ENCODE data around the gene ELMO2. TPM values are rescaled to one million over a fixed set of nuclear protein-coding genes. Genes with fewer than 3 reads are reported as not detected.

ELMO2 gene
- total and polyA plus RNA-seq, 2 donors (not counting 1 experiment from before 2014, with no cell fraction given): 22.1 to 41.7 TPM

- ChIA-PET CTCF (no interaction called here), POLR2A (no interaction called here)
- Histone ChIP-seq H3K9me3 (ENCODE audit: control extremely low read depth in 1 of 3, control insufficient read depth in 2 of 3, insufficient read depth in 1 of 3, low read length in 2 of 3) (no peaks in the 10 kb centered on the region), H3K4me2 (replicated peaks; ENCODE audit: low read depth, low read length, poor library complexity, severe bottlenecking) (no peak overlapping the region), H2AFZ (ENCODE audit: insufficient read depth, low read depth, low read length, poor library complexity, severe bottlenecking) (no peak overlapping the region), H4K20me1 (ENCODE audit: control insufficient read depth, insufficient read depth, low read length, poor library complexity, severe bottlenecking) (peaks cover 70% of the 10 kb centered on the region), H3K27me3 (replicated peaks in 1 of 4; ENCODE audit: control extremely low read depth in 1 of 4, control insufficient read depth in 3 of 4, insufficient read depth in 4 of 4, low read length in 3 of 4) (no peaks in the 10 kb centered on the region), H3K9ac (ENCODE audit: low read length) (no peak overlapping the region), H3K27ac (ENCODE audit: low read length in 2 of 2) (no peak overlapping the region), H3K4me3 (ENCODE audit: control extremely low read depth in 1 of 5, extremely low read depth in 1 of 5, insufficient read depth in 1 of 5, low read depth in 2 of 5, low read length in 4 of 5) (no peak overlapping the region), H3K36me3 (replicated peaks in 1 of 2; ENCODE audit: control extremely low read depth in 1 of 2, control insufficient read depth in 1 of 2, extremely low read depth in 1 of 2, insufficient read depth in 2 of 2, low read length in 1 of 2) (peaks cover 1 to 26% of the 10 kb centered on the region in 2 experiments), H3K79me2 (ENCODE audit: control insufficient read depth, insufficient read depth, low read length) (peaks cover 81% of the 10 kb centered on the region), H3K4me1 (ENCODE audit: control insufficient read depth in 2 of 2, insufficient read depth in 2 of 2, low read length in 2 of 2) (peaks cover 25 to 35% of the 10 kb centered on the region in 2 donors)
- no peak overlapping the region for H3K27ac Mint-ChIP-seq
- TF ChIP-seq EZH2 (IDR thresholded peaks at IDR 0.05; ENCODE audit: borderline replicate concordance, insufficient read depth, low read depth, low read length, poor library complexity, severe bottlenecking) (no peak), CTCF (IDR thresholded peaks at IDR 0.05) (no peak)
- intact Hi-C loops (cut with micrococcal nuclease): no loop called here
- H3K27me3 Mint-ChIP-seq: no peaks in the 10 kb centered on the region
- 57% methylated on average over 3 of the region's 3 CpGs for WGBS (ENCODE audit: insufficient coverage)
- DNase-seq (no peak), ATAC-seq (ENCODE audit: low read depth) (no peak)
- H3K4me1 Mint-ChIP-seq: peaks cover 52% of the 10 kb centered on the region
- H3K9me3 Mint-ChIP-seq (ENCODE audit: insufficient read depth): no peaks in the 10 kb centered on the region
- no peak overlapping the region for H3K4me3 Mint-ChIP-seq
Measured at GRCh38 chr20:46399401-46399800, 7.0 kb downstream of the ELMO2 start.

- H3K4me1 ChIP-seq (ENCODE audit: control insufficient read depth in 2 of 2, insufficient read depth in 2 of 2, low read length in 2 of 2): peaks cover 25 to 35% of the 10 kb centered on the region in 2 donors
- peaks cover 74% of the 10 kb centered on the region for H4K20me1 ChIP-seq (ENCODE audit: control insufficient read depth, insufficient read depth, low read length, poor library complexity, severe bottlenecking)
- H3K27ac ChIP-seq (ENCODE audit: low read length in 2 of 2): no peak overlapping the region
- no peak overlapping the region for H2AFZ ChIP-seq (ENCODE audit: insufficient read depth, low read depth, low read length, poor library complexity, severe bottlenecking)
- ATAC-seq (ENCODE audit: low read depth) (no peak), DNase-seq (no peak)
- intact Hi-C loops (cut with micrococcal nuclease): no loop called here
- H3K4me3 ChIP-seq (ENCODE audit: control extremely low read depth in 1 of 5, extremely low read depth in 1 of 5, insufficient read depth in 1 of 5, low read depth in 2 of 5, low read length in 4 of 5): no peak overlapping the region
- H3K9me3 Mint-ChIP-seq (ENCODE audit: insufficient read depth): no peaks in the 10 kb centered on the region
- TF ChIP-seq EZH2 (IDR thresholded peaks at IDR 0.05; ENCODE audit: borderline replicate concordance, insufficient read depth, low read depth, low read length, poor library complexity, severe bottlenecking) (no peak), CTCF (IDR thresholded peaks at IDR 0.05) (no peak)
- no peak overlapping the region for H3K4me2 ChIP-seq (replicated peaks; ENCODE audit: low read depth, low read length, poor library complexity, severe bottlenecking)
- no peak overlapping the region for H3K9ac ChIP-seq (ENCODE audit: low read length)
- H3K27me3 ChIP-seq (replicated peaks in 1 of 4; ENCODE audit: control extremely low read depth in 1 of 4, control insufficient read depth in 3 of 4, insufficient read depth in 4 of 4, low read length in 3 of 4): no peaks in the 10 kb centered on the region
- ChIA-PET CTCF (no interaction called here), POLR2A (no interaction called here)
- no peaks in the 10 kb centered on the region for H3K9me3 ChIP-seq (ENCODE audit: control extremely low read depth in 1 of 3, control insufficient read depth in 2 of 3, insufficient read depth in 1 of 3, low read length in 2 of 3)
- WGBS (ENCODE audit: insufficient coverage): 92% methylated on average over 2 of the region's 3 CpGs
- peaks cover 2 to 31% of the 10 kb centered on the region in 2 experiments for H3K36me3 ChIP-seq (replicated peaks in 1 of 2; ENCODE audit: control extremely low read depth in 1 of 2, control insufficient read depth in 1 of 2, extremely low read depth in 1 of 2, insufficient read depth in 2 of 2, low read length in 1 of 2)
- H3K79me2 ChIP-seq (ENCODE audit: control insufficient read depth, insufficient read depth, low read length): peaks cover 77% of the 10 kb centered on the region
- H3K27me3 Mint-ChIP-seq: no peaks in the 10 kb centered on the region
- H3K4me1 Mint-ChIP-seq: peaks cover 48% of the 10 kb centered on the region
- no peak overlapping the region for H3K27ac Mint-ChIP-seq
- no peak overlapping the region for H3K4me3 Mint-ChIP-seq
Measured at GRCh38 chr20:46398963-46399362, 7.5 kb downstream of the ELMO2 start.
